PFSK-1 (cell line): ENCODE measurements around the gene ZNF616.

Experiments used
- FOXP2 ChIP-seq: optimal IDR thresholded peaks from 2 replicates; pipeline ENCODE3; 2011; ENCODE audit warnings: borderline replicate concordance, control low read depth, inconsistent platforms; ENCODE audit not compliant: insufficient read depth; ENCODE audit errors: extremely low read length, extremely low read depth
- POLR2AphosphoS5 ChIP-seq: IDR thresholded peaks from 2 replicates; pipeline ENCODE4 v1.6.1; 2012; ENCODE audit warnings: low read depth, mild to moderate bottlenecking, control low read depth, low read length, moderate library complexity
- REST ChIP-seq, 2 experiments: IDR thresholded peaks; 2 replicates each; pipeline versions ENCODE4 v1.6.1 to v1.8.0; 2011 to 2012; ENCODE audit warnings: low read depth in 2 of 2, low read length in 2 of 2, control low read depth in 1 of 2, inconsistent platforms in 1 of 2, mild to moderate bottlenecking in 1 of 2, moderate library complexity in 1 of 2; ENCODE audit not compliant: insufficient read depth in 1 of 2
- SIN3A ChIP-seq: IDR thresholded peaks from 2 replicates; pipeline ENCODE4 v1.6.1; 2012; ENCODE audit warnings: mild to moderate bottlenecking, low read length, moderate library complexity, borderline replicate concordance; ENCODE audit not compliant: insufficient read depth
- TAF1 ChIP-seq: IDR thresholded peaks from 2 replicates; pipeline ENCODE4 v1.6.1; 2012; ENCODE audit warnings: low read length, control low read depth, borderline replicate concordance; ENCODE audit not compliant: insufficient read depth

Gene ZNF616

DNA sequence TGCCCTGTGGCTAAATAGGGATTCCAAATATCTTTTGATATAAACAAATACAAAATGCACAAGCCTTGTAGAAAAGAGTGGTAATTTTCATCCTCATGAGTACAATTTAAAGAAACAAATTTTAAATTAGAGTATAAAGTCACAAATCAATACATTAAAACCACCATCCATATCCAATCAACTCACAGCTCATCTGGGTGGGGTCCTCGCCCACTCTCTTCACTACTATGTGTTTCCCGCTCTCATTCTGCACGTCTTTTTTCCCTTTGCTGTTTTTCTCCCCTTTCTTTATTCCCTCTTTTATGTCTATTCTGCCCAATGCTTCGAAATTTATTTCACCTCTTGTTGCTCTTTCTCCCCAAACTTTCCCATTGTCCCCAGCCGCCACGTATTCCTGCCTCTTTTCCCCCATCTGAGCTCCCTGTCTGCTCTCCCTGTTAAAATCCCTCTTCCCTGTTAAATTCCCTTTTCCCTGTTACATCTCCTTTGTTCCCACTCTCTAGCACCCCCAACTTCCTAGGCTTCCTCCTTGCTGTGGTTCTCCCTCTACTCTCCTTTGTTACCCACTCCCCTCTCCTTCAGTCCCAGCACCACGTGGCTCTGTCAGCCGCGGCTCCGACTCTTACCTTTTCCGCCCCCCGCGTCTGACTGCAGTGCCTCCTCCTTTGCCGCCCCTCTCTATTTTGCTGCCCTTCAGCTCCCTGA lies 1.3 kb downstream of the ZNF616 start:
- TF ChIP-seq POLR2AphosphoS5 (no peak), REST (IDR thresholded peaks at IDR 0.05; ENCODE audit: insufficient read depth in 1 of 2, low read depth in 2 of 2, low read length in 2 of 2) (no peak), SIN3A (no peak), FOXP2 (no peak), TAF1 (no peak)

DNA sequence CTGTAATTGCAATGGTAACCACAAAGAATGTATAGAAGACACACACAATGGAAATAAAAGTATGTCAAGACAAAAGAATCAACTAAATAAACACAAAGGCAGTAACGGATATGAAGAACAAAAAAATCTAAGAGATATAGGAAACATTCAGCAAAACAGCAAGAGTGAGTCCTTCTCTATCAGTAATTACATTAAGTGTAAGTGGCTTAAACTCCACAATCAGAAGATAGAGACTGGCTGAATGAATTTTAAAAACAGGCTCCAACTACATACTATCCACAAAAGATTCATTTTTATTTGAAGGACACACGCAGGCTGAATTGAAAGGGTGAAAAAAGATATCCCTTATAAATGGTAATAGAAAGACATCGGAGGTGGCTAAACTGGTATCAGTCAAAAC lies 19.5 kb downstream of the ZNF616 start:
- TF ChIP-seq TAF1, result no peak
- TF ChIP-seq FOXP2, result no peak
- no peak for TF ChIP-seq POLR2AphosphoS5
- no peak for TF ChIP-seq SIN3A
- TF ChIP-seq REST (IDR thresholded peaks at IDR 0.05; ENCODE audit: insufficient read depth in 1 of 2, low read depth in 2 of 2, low read length in 2 of 2), result no peak

DNA sequence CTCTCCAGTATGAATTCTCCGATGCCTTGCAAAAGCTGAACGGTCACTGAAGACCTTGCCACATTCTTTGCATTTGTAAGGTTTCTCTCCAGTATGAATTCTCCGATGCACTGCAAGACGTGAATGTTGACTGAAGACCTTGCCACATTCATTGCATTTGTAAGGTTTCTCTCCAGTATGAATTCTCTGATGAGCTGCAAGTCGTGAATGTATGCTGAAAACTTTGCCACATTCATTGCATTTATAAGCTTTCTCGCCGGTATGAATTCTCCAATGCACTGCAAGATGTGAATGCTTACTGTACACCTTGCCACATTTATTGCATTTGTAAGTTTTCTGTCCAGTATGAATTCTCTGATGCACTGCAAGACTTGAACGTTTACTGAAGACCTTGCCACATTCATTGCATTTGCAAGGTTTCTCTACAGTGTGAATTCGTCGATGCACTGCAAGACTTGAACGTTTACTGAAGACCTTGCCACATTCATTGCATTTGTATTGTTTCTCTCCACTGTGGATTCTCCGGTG lies 24.1 kb downstream of the ZNF616 start:
- no peak for TF ChIP-seq FOXP2
- TF ChIP-seq REST (IDR thresholded peaks at IDR 0.05; ENCODE audit: insufficient read depth in 1 of 2, low read depth in 2 of 2, low read length in 2 of 2), result no peak
- no peak for TF ChIP-seq SIN3A

DNA sequence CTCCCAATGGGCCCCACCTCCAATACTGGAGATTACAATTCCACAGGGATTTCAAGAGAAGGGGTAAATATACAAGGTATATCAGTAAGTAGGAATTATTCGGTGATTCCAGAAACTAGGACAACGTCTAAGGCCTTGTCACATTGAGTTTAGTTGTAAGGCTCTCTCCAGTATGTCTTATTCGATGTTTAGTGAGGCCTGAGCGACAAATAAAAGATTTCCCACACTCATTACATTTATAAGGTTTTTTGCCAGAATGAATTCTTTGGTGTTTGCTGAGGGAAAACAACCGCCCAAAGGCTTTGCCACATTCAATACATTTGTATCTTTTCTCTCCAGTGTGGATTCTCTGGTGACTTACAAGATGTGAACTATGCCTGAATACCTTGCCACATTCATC lies 25.0 kb downstream of the ZNF616 start:
- TF ChIP-seq SIN3A (no peak), REST (IDR thresholded peaks at IDR 0.05; ENCODE audit: insufficient read depth in 1 of 2, low read depth in 2 of 2, low read length in 2 of 2) (no peak), POLR2AphosphoS5 (no peak), FOXP2 (no peak), TAF1 (no peak)

- TF ChIP-seq TAF1 (no peak), REST (IDR thresholded peaks at IDR 0.05; ENCODE audit: insufficient read depth in 1 of 2, low read depth in 2 of 2, low read length in 2 of 2) (no peak), POLR2AphosphoS5 (no peak), SIN3A (no peak), FOXP2 (no peak)
Measured at GRCh38 chr19:52112624-52113023, 27.1 kb downstream of the ZNF616 start.
